ENCODE measurements around the gene SCN5A. TPM values are rescaled to one million over a fixed set of nuclear protein-coding genes. Genes with fewer than 3 reads are reported as not detected.

SCN5A gene
- total and polyA plus RNA-seq, 2 of the 4 experiments (the other 2 are of a cell fraction): 1.9 to 2.0 TPM

DNA sequence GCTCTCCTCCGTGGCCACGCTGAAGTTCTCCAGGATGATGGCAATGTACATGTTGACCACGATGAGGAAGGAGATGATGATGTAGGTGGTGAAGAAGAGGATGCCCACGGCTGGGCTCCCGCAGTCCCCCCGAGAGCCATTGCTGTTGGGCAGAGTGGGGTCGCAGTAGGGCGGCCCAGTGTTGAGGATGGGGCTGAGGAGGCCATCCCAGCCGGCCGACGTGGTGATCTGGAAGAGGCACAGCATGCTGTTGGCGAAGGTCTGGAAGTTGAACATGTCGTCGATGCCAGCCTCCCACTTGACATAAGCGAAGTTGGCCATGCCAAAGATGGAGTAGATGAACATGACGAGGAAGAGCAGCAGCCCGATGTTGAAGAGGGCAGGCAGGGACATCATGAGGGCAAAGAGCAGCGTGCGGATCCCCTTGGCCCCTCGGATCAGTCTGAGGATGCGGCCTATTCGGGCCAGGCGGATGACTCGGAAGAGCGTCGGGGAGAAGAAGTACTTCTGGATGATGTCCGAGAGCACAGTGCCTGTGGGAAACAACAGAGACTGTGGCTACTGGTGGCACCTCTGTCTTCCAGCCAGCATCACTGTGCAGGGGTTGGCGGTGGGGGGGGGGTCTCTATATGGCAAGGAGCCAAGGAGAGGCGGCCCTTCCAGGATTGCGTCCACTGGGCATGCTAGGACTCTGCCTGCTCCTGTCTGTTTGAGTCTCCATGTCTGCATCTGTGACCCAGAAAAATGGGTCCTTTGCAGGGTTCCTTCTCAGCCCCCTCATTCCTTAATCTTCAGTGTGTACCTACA lies 98.3 kb downstream of the SCN5A start:
- no peak overlapping the region for H3K4me2 ChIP-seq (ENCODE audit: low read depth, low read length)
- H3K56ac ChIP-seq (ENCODE audit: extremely low read depth, insufficient read depth, low read length): no peak overlapping the region
- no peak overlapping the region for H2AK9ac ChIP-seq (replicated peaks; ENCODE audit: low read depth, low read length, poor library complexity)
- H3K9me1 ChIP-seq (ENCODE audit: insufficient read depth, low read length): no peaks in the 10 kb centered on the region
- TF ChIP-seq MAFK (IDR thresholded peaks at IDR 0.05; ENCODE audit: low read depth, low read length) (no peak), MAZ (IDR thresholded peaks at IDR 0.05; ENCODE audit: borderline replicate concordance, low read depth, low read length) (no peak), BHLHE40 (IDR thresholded peaks at IDR 0.05; ENCODE audit: low read depth, low read length) (no peak), MXI1 (IDR thresholded peaks at IDR 0.05; ENCODE audit: borderline replicate concordance, low read depth, low read length) (no peak), NFE2L2 (IDR thresholded peaks at IDR 0.05; ENCODE audit: low read depth, low read length) (no peak), FOS (IDR thresholded peaks at IDR 0.05; ENCODE audit: low read depth, low read length) (no peak), USF2 (IDR thresholded peaks at IDR 0.05; ENCODE audit: low read depth, low read length) (no peak)
- TF ChIP-seq, protein P1, sequence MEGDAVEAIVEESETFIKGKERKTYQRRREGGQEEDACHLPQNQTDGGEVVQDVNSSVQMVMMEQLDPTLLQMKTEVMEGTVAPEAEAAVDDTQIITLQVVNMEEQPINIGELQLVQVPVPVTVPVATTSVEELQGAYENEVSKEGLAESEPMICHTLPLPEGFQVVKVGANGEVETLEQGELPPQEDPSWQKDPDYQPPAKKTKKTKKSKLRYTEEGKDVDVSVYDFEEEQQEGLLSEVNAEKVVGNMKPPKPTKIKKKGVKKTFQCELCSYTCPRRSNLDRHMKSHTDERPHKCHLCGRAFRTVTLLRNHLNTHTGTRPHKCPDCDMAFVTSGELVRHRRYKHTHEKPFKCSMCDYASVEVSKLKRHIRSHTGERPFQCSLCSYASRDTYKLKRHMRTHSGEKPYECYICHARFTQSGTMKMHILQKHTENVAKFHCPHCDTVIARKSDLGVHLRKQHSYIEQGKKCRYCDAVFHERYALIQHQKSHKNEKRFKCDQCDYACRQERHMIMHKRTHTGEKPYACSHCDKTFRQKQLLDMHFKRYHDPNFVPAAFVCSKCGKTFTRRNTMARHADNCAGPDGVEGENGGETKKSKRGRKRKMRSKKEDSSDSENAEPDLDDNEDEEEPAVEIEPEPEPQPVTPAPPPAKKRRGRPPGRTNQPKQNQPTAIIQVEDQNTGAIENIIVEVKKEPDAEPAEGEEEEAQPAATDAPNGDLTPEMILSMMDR (conservative IDR thresholded peaks at IDR 0.05; ENCODE audit: low read depth, low read length): no peak
- no peaks in the 10 kb centered on the region for H4K20me1 ChIP-seq (ENCODE audit: insufficient read depth, low read length)
- no peak overlapping the region for H2BK120ac ChIP-seq (ENCODE audit: low read depth, low read length)
- no peak overlapping the region for H4K91ac ChIP-seq (ENCODE audit: insufficient read depth, low read depth, low read length)
- no peak overlapping the region for H2AK5ac ChIP-seq (ENCODE audit: low read depth, low read length)
- no peak for DNase-seq
- H3K9me3 ChIP-seq (ENCODE audit: control insufficient read depth, insufficient read depth, low read length): no peaks in the 10 kb centered on the region
- H2BK20ac ChIP-seq (ENCODE audit: low read depth, low read length): no peak overlapping the region
- no peak for ATAC-seq (ENCODE audit: low read depth)
- no peak overlapping the region for H3K27ac ChIP-seq (ENCODE audit: insufficient read depth, low read length)
- no peaks in the 10 kb centered on the region for H3K36me3 ChIP-seq (ENCODE audit: control insufficient read depth, insufficient read depth, low read length)
- intact Hi-C loops (cut with micrococcal nuclease) (no loop called here), in situ Hi-C loops (cut with MboI; ENCODE audit: low sequenced_read_pairs) (no loop called here), dilution Hi-C loops (cut with HindIII; ENCODE audit: low sequenced_read_pairs, unreplicated experiment) (no loop called here)
- POLR2A ChIA-PET (ENCODE audit: unreplicated experiment): no interaction called here
- no peaks in the 10 kb centered on the region for H3K79me1 ChIP-seq (ENCODE audit: low read depth in 1 of 2, low read length in 2 of 2)
- H2BK5ac ChIP-seq (ENCODE audit: low read depth, low read length, poor library complexity, severe bottlenecking): no peak overlapping the region
- no peak overlapping the region for H2BK15ac ChIP-seq (ENCODE audit: low read depth, low read length)
- H4K5ac ChIP-seq (ENCODE audit: low read depth, low read length): no peak overlapping the region
- no peak overlapping the region for H3K23ac ChIP-seq (ENCODE audit: low read depth, low read length)
- H3K4ac ChIP-seq (ENCODE audit: low read depth, low read length): no peak overlapping the region
- H3K14ac ChIP-seq (replicated peaks; ENCODE audit: low read depth, low read length): no peak overlapping the region
- no peaks in the 10 kb centered on the region for H3K4me1 ChIP-seq (ENCODE audit: control insufficient read depth, insufficient read depth, low read length)
- WGBS, 2 experiments (ENCODE audit: extremely low coverage in 2 of 2, insufficient read length in 1 of 2): 93% methylated on average over 19 of the region's 30 CpGs; no CpG with 5 or more reads in 1 of the 2 experiments
- CTCF ChIA-PET: no interaction called here
- no peak overlapping the region for H2AFZ ChIP-seq (replicated peaks; ENCODE audit: low read length, poor library complexity)
- no peak overlapping the region for H3K9ac ChIP-seq (ENCODE audit: low read depth, low read length)
- H3K27me3 ChIP-seq (ENCODE audit: control insufficient read depth, insufficient read depth, low read length): no peaks in the 10 kb centered on the region
- H3K18ac ChIP-seq (ENCODE audit: low read depth, low read length): no peak overlapping the region
- no TSS peak for BruUV-seq (replicated peaks)
- H3K4me3 ChIP-seq (ENCODE audit: insufficient read depth, low read depth, low read length): no peak overlapping the region
- H4K8ac ChIP-seq (ENCODE audit: low read depth in 2 of 2, low read length in 2 of 2): no peak overlapping the region

Measured in IMR-90 (cell line).